GM15510 (cell line): ENCODE measurements around the gene NRG3.

Source experiments
- POLR2A ChIP-seq: IDR thresholded peaks from 3 replicates; pipeline ENCODE4 v1.6.1; 2011; ENCODE audit warnings: borderline replicate concordance; ENCODE audit not compliant: insufficient read length; ENCODE audit errors: extremely low read depth

The NRG3 gene

GRCh38 chr10:82278401-82279182 is 403.6 kb downstream of the NRG3 start:
- no peak for TF ChIP-seq POLR2A

GRCh38 chr10:82282782-82283456 is 407.9 kb downstream of the NRG3 start:
- TF ChIP-seq POLR2A: no peak

- no peak for TF ChIP-seq POLR2A
Observed at GRCh38 chr10:82284180-82284579, 409.2 kb downstream of the NRG3 start.

GRCh38 chr10:82288461-82288881 is 413.5 kb downstream of the NRG3 start:
- TF ChIP-seq POLR2A: no peak

- TF ChIP-seq POLR2A: no peak
Observed at GRCh38 chr10:82289945-82290344, 415.0 kb downstream of the NRG3 start.

GRCh38 chr10:82294874-82295378 is 419.9 kb downstream of the NRG3 start:
- no peak for TF ChIP-seq POLR2A

- TF ChIP-seq POLR2A: no peak
Observed at GRCh38 chr10:82308641-82309040, 433.6 kb downstream of the NRG3 start.

GRCh38 chr10:82310839-82311238 is 435.8 kb downstream of the NRG3 start:
- TF ChIP-seq POLR2A: no peak

GRCh38 chr10:82313401-82313800 is 438.4 kb downstream of the NRG3 start:
- no peak for TF ChIP-seq POLR2A

- TF ChIP-seq POLR2A: no peak
Observed at GRCh38 chr10:82318534-82318933, 443.5 kb downstream of the NRG3 start.

GRCh38 chr10:82319074-82319473 is 444.1 kb downstream of the NRG3 start:
- TF ChIP-seq POLR2A: no peak

GRCh38 chr10:82319562-82319961 is 444.6 kb downstream of the NRG3 start:
- no peak for TF ChIP-seq POLR2A

GRCh38 chr10:82321724-82322123 is 446.7 kb downstream of the NRG3 start:
- TF ChIP-seq POLR2A: no peak

- no peak for TF ChIP-seq POLR2A
Observed at GRCh38 chr10:82331716-82332115, 456.7 kb downstream of the NRG3 start.

GRCh38 chr10:82335831-82336230 is 460.8 kb downstream of the NRG3 start:
- TF ChIP-seq POLR2A: no peak

- no peak for TF ChIP-seq POLR2A
Observed at GRCh38 chr10:82340166-82340565, 465.2 kb downstream of the NRG3 start.
